ENCODE results near the gene SLC35F2. TPM values are rescaled to one million over a fixed set of nuclear protein-coding genes. Genes with fewer than 3 reads are reported as not detected.

The SLC35F2 gene
- total and polyA plus RNA-seq, 2 donors (not counting 1 experiment from before 2014, with no cell fraction given): 2.8 to 7.4 TPM

DNA sequence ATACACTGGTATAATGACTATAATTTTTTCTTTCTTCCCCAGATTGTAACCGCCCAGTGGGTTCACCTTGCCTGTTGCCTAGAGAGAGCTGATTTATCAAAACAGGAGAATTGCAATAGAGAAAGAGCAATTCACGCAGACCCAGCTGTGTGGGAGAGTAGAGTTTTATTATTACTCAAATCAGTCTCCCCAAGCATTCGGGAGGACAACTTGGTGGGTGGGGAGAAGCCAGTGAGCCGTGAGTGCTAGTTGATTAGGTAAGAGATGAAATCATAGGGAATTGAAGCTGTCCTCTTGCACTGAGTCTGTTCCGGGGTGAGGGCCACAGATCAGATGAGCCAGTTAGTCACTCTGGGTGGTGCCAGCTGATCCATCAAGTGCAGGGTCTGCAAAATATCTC is 73.2 kb downstream of the SLC35F2 start:
- Histone ChIP-seq H3K4me3 (replicated peaks in 1 of 4; ENCODE audit: control extremely low read depth in 1 of 4, insufficient read depth in 1 of 4, low read depth in 3 of 4, low read length in 4 of 4) (no peak overlapping the region), H3K4me1 (ENCODE audit: control insufficient read depth, extremely low read depth, insufficient read depth, low read length) (no peaks in the 10 kb centered on the region), H3K4me2 (ENCODE audit: extremely low read depth, insufficient read depth, low read length) (no peak overlapping the region), H3K36me3 (ENCODE audit: control insufficient read depth, insufficient read depth, low read length) (no peaks in the 10 kb centered on the region), H3K9me3 (ENCODE audit: control insufficient read depth, insufficient read depth, low read depth, low read length) (no peaks in the 10 kb centered on the region), H3K27ac (ENCODE audit: insufficient read depth, low read length) (no peak overlapping the region), H4K20me1 (ENCODE audit: control insufficient read depth, extremely low read depth, insufficient read depth, low read length) (no peaks in the 10 kb centered on the region), H2AFZ (ENCODE audit: low read length) (no peak overlapping the region), H3K79me2 (ENCODE audit: control insufficient read depth, insufficient read depth, low read length) (no peaks in the 10 kb centered on the region), H3K27me3 (ENCODE audit: control insufficient read depth, insufficient read depth, low read length) (no peaks in the 10 kb centered on the region), H3K9ac (ENCODE audit: insufficient read depth, low read length) (no peak overlapping the region)
- TF ChIP-seq, protein P1, sequence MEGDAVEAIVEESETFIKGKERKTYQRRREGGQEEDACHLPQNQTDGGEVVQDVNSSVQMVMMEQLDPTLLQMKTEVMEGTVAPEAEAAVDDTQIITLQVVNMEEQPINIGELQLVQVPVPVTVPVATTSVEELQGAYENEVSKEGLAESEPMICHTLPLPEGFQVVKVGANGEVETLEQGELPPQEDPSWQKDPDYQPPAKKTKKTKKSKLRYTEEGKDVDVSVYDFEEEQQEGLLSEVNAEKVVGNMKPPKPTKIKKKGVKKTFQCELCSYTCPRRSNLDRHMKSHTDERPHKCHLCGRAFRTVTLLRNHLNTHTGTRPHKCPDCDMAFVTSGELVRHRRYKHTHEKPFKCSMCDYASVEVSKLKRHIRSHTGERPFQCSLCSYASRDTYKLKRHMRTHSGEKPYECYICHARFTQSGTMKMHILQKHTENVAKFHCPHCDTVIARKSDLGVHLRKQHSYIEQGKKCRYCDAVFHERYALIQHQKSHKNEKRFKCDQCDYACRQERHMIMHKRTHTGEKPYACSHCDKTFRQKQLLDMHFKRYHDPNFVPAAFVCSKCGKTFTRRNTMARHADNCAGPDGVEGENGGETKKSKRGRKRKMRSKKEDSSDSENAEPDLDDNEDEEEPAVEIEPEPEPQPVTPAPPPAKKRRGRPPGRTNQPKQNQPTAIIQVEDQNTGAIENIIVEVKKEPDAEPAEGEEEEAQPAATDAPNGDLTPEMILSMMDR (conservative IDR thresholded peaks at IDR 0.05 in 1 of 2, IDR thresholded peaks at IDR 0.05 in 1 of 2; ENCODE audit: low read depth in 1 of 2, low read length in 2 of 2): no peak
- no peak for TF ChIP-seq EZH2 (IDR thresholded peaks at IDR 0.05; ENCODE audit: low read length, missing control alignments)
- peak; percentile 31 to 66 for DNase-seq (ENCODE audit: low read depth in 2 of 2)

DNA sequence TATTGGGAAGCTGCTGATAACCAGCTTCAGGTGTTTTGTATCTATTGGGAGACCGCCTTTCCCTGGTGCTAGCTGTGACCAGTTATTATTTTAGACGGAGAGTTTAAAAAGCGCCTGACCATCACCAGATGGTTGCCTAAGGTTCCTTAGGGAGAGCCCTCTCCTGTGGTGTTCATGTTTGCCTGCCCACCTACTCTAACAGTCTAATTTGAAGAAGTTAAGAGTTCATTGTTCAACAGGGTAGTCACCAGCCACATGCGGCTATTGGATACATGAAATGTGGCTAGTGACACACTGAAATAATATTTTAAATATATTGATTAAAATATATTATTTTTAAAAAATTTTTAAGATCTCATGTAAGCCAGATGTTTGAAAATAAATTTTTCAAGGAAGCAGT is 75.5 kb downstream of the SLC35F2 start:
- peak in 1 of 2 donors; percentile 65 for DNase-seq (ENCODE audit: low read depth in 2 of 2)
- no peak for TF ChIP-seq EZH2 (IDR thresholded peaks at IDR 0.05; ENCODE audit: low read length, missing control alignments)
- TF ChIP-seq, protein P1 (conservative IDR thresholded peaks at IDR 0.05 in 1 of 2, IDR thresholded peaks at IDR 0.05 in 1 of 2; ENCODE audit: low read depth in 1 of 2, low read length in 2 of 2): no peak
- H3K27ac ChIP-seq (ENCODE audit: insufficient read depth, low read length): no peak overlapping the region

DNA sequence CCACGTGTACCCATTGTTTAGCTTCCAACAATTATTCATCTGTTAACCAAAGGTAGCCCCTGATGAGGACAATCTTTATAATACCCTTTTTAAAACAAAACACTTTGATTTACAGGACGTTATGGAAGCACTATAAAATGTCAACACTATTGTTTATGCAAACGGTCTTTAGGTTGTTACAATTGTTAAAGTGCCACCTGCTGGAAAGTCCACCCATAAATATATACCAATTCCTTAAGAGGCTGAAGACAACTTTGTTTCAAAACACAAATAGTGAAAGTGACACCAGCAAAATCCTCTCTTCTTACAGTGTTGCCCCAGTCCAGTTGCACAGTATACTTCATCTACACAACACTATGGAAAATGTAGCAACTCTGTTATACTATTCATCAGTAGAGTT is 77.8 kb downstream of the SLC35F2 start:
- H2AFZ ChIP-seq (ENCODE audit: low read length): no peak overlapping the region
- H3K4me1 ChIP-seq (ENCODE audit: control insufficient read depth, extremely low read depth, insufficient read depth, low read length): no peaks in the 10 kb centered on the region
- H3K4me3 ChIP-seq (replicated peaks in 1 of 4; ENCODE audit: control extremely low read depth in 1 of 4, insufficient read depth in 1 of 4, low read depth in 3 of 4, low read length in 4 of 4): no peak overlapping the region

More for the DNA sequence above, 75.5 kb downstream of the SLC35F2 start:
- Histone ChIP-seq H3K9ac (ENCODE audit: insufficient read depth, low read length) (no peak overlapping the region), H4K20me1 (ENCODE audit: control insufficient read depth, extremely low read depth, insufficient read depth, low read length) (no peaks in the 10 kb centered on the region), H3K4me2 (ENCODE audit: extremely low read depth, insufficient read depth, low read length) (no peak overlapping the region), H3K79me2 (ENCODE audit: control insufficient read depth, insufficient read depth, low read length) (no peaks in the 10 kb centered on the region), H3K36me3 (ENCODE audit: control insufficient read depth, insufficient read depth, low read length) (no peaks in the 10 kb centered on the region), H3K4me3 (replicated peaks in 1 of 4; ENCODE audit: control extremely low read depth in 1 of 4, insufficient read depth in 1 of 4, low read depth in 3 of 4, low read length in 4 of 4) (no peak overlapping the region), H3K27me3 (ENCODE audit: control insufficient read depth, insufficient read depth, low read length) (no peaks in the 10 kb centered on the region), H2AFZ (ENCODE audit: low read length) (no peak overlapping the region), H3K9me3 (ENCODE audit: control insufficient read depth, insufficient read depth, low read depth, low read length) (no peaks in the 10 kb centered on the region), H3K4me1 (ENCODE audit: control insufficient read depth, extremely low read depth, insufficient read depth, low read length) (no peaks in the 10 kb centered on the region)

More for the DNA sequence above, 77.8 kb downstream of the SLC35F2 start:
- H4K20me1 ChIP-seq (ENCODE audit: control insufficient read depth, extremely low read depth, insufficient read depth, low read length): no peaks in the 10 kb centered on the region
- no peaks in the 10 kb centered on the region for H3K79me2 ChIP-seq (ENCODE audit: control insufficient read depth, insufficient read depth, low read length)
- TF ChIP-seq, protein P1 (conservative IDR thresholded peaks at IDR 0.05 in 1 of 2, IDR thresholded peaks at IDR 0.05 in 1 of 2; ENCODE audit: low read depth in 1 of 2, low read length in 2 of 2): no peak
- no peak for TF ChIP-seq EZH2 (IDR thresholded peaks at IDR 0.05; ENCODE audit: low read length, missing control alignments)
- no peaks in the 10 kb centered on the region for H3K27me3 ChIP-seq (ENCODE audit: control insufficient read depth, insufficient read depth, low read length)
- no peak overlapping the region for H3K4me2 ChIP-seq (ENCODE audit: extremely low read depth, insufficient read depth, low read length)
- no peaks in the 10 kb centered on the region for H3K9me3 ChIP-seq (ENCODE audit: control insufficient read depth, insufficient read depth, low read depth, low read length)
- H3K36me3 ChIP-seq (ENCODE audit: control insufficient read depth, insufficient read depth, low read length): no peaks in the 10 kb centered on the region
- DNase-seq (ENCODE audit: low read depth in 2 of 2): peak in 1 of 2 donors; percentile 2
- no peak overlapping the region for H3K27ac ChIP-seq (ENCODE audit: insufficient read depth, low read length)
- H3K9ac ChIP-seq (ENCODE audit: insufficient read depth, low read length): no peak overlapping the region

Data from fibroblast of lung (primary cell).